A172 (cell line): ENCODE results near the gene IL9R. TPM values are rescaled to one million over a fixed set of nuclear protein-coding genes. Genes with fewer than 3 reads are reported as not detected.
"Not testable (repeated sequence)": the region's sequence is repeated elsewhere in the genome, so short reads cannot be mapped to it uniquely, and the experiment has no call there.

Experiments
- DNase-seq: peaks from one replicate; pipeline ENCODE4 v3.0.0-alpha.2; 2015; ENCODE audit warnings: low spot score
- total RNA-seq: library from RNA; depleted of rRNA; stranded (reverse); fragments of >200 nt; shearing (Covaris generic); gene quantifications from 2 replicates; pipeline ENCODE4 v1.2.3, GENCODE V29; 2014; rRNA removed

Gene IL9R
- total RNA-seq, 1 experiment from 2014 or later: not detected

DNA sequence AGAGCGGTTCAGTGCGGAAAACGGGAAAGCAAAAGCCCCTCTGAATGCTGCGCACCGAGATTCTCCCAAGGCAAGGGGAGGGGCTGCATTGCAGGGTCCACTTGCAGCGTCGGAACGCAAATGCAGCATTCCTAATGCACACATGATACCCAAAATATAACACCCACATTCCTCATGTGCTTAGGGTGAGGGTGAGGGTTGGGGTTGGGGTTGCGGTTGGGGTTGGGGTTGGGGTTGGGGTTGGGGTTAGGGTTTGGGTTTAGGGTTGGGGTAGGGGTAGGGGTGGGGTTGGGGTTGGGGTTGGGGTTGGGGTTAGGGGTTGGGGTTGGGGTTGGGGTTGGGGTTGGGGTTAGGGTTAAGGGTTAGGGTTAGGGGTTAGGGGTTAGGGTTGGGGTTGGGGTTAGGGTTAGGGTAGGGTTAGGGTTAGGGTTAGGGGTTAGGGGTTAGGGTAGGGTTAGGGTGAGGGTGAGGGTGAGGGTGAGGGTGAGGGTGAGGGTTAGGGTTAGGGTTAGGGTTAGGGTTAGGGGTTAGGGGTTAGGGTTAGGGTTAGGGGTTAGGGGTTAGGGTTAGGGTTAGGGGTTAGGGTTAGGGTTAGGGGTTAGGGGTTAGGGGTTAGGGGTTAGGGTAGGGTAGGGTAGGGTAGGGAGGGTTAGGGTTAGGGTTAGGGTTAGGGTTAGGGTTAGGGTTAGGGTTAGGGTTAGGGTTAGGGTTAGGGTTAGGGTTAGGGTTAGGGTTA is 32.4 kb downstream of the IL9R start:
- DNase-seq: not testable (repeated sequence)

DNA sequence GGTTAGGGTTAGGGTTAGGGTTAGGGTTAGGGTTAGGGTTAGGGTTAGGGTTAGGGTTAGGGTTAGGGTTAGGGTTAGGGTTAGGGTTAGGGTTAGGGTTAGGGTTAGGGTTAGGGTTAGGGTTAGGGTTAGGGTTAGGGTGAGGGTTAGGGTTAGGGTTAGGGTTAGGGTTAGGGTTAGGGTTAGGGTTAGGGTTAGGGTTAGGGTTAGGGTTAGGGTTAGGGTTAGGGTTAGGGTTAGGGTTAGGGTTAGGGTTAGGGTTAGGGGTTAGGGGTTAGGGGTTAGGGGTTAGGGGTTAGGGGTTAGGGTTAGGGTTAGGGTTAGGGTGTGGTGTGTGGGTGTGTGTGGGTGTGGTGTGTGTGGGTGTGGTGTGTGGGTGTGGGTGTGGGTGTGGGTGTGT is 33.0 kb downstream of the IL9R start:
- DNase-seq: not testable (repeated sequence)

Other genes starting within 250 kb of the IL9R start
- 157 and 159 TPM in 2 replicates for gene VAMP7, start 116.4 kb upstream of the IL9R start, total RNA-seq